Stimulated activated naive B cell treated with anti-CD40 and anti-IgM and Interleukin-4, amounts not matched to agents 10 μg/mL and 1 μg/mL and 100 μg/mL, for 72 hours (primary cell): ENCODE data around the gene FNDC3A.

Source experiments
- ATAC-seq, 2 donors: fragments of 150-1000 bp; cut with Tn5 transposase; replicated peaks; 2 replicates each; pipeline ENCODE4 v1.10.0; 2021; ENCODE audit warnings: moderate library complexity in 1 of 2
- DNase-seq: peaks from one replicate; pipeline ENCODE4 v3.0.0; 2021
- H3K27ac Mint-ChIP-seq: one replicate; pipeline ENCODE4 v1.8.0; 2022; ENCODE audit warnings: mild to moderate bottlenecking, mixed read lengths
- H3K27me3 Mint-ChIP-seq, 2 donors: one replicate each; pipeline ENCODE4 v1.8.0; 2022; ENCODE audit warnings: mixed read lengths in 2 of 2
- H3K36me3 Mint-ChIP-seq, 2 donors: one replicate each; pipeline ENCODE4 v1.8.0; 2022; ENCODE audit warnings: mixed read lengths in 2 of 2, mild to moderate bottlenecking in 1 of 2
- H3K4me1 Mint-ChIP-seq, 2 donors: one replicate each; pipeline ENCODE4 v1.8.0; 2022; ENCODE audit warnings: mixed read lengths in 2 of 2, mild to moderate bottlenecking in 1 of 2
- H3K4me3 Mint-ChIP-seq, 2 donors: one replicate each; pipeline ENCODE4 v1.8.0; 2022; ENCODE audit warnings: mild to moderate bottlenecking in 2 of 2, mixed read lengths in 2 of 2, moderate library complexity in 1 of 2
- H3K9me3 Mint-ChIP-seq, 2 donors: one replicate each; pipeline ENCODE4 v1.8.0; 2022; ENCODE audit warnings: mixed read lengths in 2 of 2, mild to moderate bottlenecking in 1 of 2

FNDC3A gene

DNA sequence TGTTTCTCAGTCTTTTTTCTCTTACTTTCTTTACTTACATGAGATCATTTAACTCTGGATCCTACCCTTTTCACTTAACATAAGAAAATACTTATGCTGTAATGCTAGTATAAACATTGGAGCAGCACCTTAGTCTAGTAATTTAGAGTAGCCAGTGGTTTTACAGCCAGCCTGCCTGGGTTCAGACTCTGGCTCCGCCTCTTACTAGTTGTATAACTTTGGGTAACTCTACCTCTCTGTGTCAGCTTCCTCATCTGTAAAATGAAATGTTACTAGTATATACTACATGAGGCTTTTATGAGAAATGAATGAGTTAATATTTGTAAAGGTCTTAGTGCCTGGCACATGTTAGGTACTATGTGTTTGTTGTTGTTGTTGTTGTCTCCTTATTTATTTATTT lies 277.6 kb downstream of the FNDC3A start:
- no peak for DNase-seq
- no peak for ATAC-seq
- H3K4me1 Mint-ChIP-seq, result peaks cover 11 to 12% of the 10 kb centered on the region in 2 donors

DNA sequence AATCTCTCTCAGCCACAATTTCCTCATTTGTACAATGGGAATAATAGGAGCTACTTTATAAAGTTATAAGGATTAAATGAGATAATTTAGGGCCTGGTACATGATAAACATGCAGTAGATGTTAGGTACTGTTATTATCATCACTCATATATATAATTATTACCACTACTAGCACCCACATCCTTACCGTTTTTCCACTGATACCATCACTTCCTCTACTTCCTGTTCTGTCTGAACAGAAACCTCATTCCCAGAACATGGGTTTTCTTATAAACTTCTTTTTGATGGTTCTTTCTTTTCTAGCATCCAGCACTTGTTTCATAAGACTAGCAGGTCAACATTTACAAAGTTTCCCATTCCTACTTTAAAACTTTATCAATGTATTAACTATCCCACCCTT lies 278.3 kb downstream of the FNDC3A start:
- ATAC-seq (no peak), DNase-seq (no peak)
- Mint-ChIP-seq H3K36me3 (peaks cover 11 to 26% of the 10 kb centered on the region in 2 donors), H3K27me3 (no peaks in the 10 kb centered on the region), H3K4me1 (peaks cover 6 to 7% of the 10 kb centered on the region in 2 donors), H3K4me3 (no peak overlapping the region), H3K9me3 (no peaks in the 10 kb centered on the region), H3K27ac (no peak overlapping the region)

More for the DNA sequence above, 277.6 kb downstream of the FNDC3A start:
- Mint-ChIP-seq H3K36me3 (peaks cover 11 to 26% of the 10 kb centered on the region in 2 donors), H3K27ac (peak overlapping the region; percentile 22), H3K4me3 (no peak overlapping the region), H3K27me3 (no peaks in the 10 kb centered on the region), H3K9me3 (no peaks in the 10 kb centered on the region)

DNA sequence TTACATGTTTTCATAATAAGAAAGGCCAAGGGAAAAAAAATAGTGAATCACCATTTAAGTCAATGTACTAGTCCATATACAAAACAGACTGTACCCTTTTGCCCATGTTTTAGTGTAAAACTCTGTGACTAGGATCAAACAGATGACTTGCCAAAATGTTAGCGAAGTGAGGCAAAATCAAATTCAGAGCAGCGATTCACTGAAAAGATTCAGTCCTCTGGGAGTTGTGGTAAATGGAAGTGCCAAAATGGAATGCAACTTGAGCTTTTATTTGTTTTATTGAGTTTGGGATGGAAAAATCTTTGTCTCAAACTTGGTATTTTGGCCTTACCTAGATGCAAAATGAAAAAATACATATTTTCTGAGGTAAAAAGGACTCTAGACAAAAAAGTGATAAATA lies 281.1 kb downstream of the FNDC3A start:
- no peaks in the 10 kb centered on the region for H3K9me3 Mint-ChIP-seq
- no peak for DNase-seq
- ATAC-seq, result no peak
- H3K36me3 Mint-ChIP-seq, result peaks cover 31 to 40% of the 10 kb centered on the region in 2 donors
- no peak overlapping the region for H3K4me3 Mint-ChIP-seq
- H3K27ac Mint-ChIP-seq, result no peak overlapping the region
- no peaks in the 10 kb centered on the region for H3K27me3 Mint-ChIP-seq
- H3K4me1 Mint-ChIP-seq, result peaks cover 0 to 3% of the 10 kb centered on the region in 2 donors

DNA sequence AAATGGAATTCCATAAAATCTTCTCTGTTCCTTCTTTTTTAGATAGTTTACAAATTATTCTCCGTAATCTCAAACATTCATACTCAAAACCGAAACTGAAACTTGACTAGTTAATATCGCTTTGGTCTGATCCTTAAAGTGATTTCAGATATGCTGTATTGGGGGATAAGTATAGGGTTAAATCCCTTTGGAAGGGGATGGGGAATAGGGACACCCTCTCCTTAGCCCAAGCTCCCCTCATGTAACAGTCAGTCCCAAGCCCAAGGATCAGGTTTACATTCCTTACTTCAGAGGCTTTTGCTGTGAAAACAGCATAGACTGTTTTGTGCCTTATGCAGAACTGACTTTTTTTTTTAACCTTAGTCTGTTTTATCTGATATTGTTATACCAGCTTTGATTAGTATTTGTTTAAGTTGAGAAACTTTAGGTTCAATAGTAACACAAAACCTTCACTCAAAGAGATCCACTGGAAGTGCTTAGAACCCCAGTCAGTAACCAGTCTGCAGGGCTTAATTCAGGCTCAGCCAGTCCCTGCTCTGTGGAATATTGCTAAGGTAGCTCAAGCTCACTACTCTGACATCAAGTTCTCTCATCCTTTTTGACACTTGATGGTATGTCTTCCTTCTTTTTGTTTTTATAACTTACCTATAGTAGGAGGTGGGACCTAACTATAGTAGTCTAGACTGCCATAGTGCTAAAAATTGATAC lies 282.5 kb downstream of the FNDC3A start:
- H3K36me3 Mint-ChIP-seq, result peaks cover 35 to 37% of the 10 kb centered on the region in 2 donors
- H3K27ac Mint-ChIP-seq, result no peak overlapping the region
- H3K4me3 Mint-ChIP-seq, result peak overlapping the region; percentile 71 to 74
- no peaks in the 10 kb centered on the region for H3K9me3 Mint-ChIP-seq
- peaks cover 0 to 2% of the 10 kb centered on the region in 2 donors for H3K4me1 Mint-ChIP-seq
- H3K27me3 Mint-ChIP-seq, result no peaks in the 10 kb centered on the region
- no peak for ATAC-seq
- DNase-seq, result no peak
